Chondrocyte (in vitro differentiated cells): ENCODE data around the gene RALGAPA1. TPM values are rescaled to one million over a fixed set of nuclear protein-coding genes. Genes with fewer than 3 reads are reported as not detected.

Experiments used
- DNase-seq: peaks from one replicate; pipeline ENCODE4 v3.0.0; 2021; ENCODE audit warnings: mixed read lengths, low spot score
- H3K27ac Mint-ChIP-seq: one replicate; pipeline ENCODE4 v1.8.0; 2021; ENCODE audit warnings: mild to moderate bottlenecking, moderate library complexity, mixed read lengths; ENCODE audit not compliant: unreplicated experiment
- H3K27me3 Mint-ChIP-seq: 2 replicates; pipeline ENCODE4 v1.8.0; 2021; ENCODE audit warnings: low read depth, mixed read lengths
- H3K36me3 Mint-ChIP-seq: 2 replicates; pipeline ENCODE4 v1.8.0; 2021; ENCODE audit warnings: low read depth, mixed read lengths
- H3K4me1 Mint-ChIP-seq: 2 replicates; pipeline ENCODE4 v1.8.0; 2021; ENCODE audit warnings: low read depth, mild to moderate bottlenecking, mixed read lengths
- H3K4me3 Mint-ChIP-seq: one replicate; pipeline ENCODE4 v1.8.0; 2021; ENCODE audit warnings: mild to moderate bottlenecking, moderate library complexity, mixed read lengths; ENCODE audit not compliant: unreplicated experiment
- H3K9me3 Mint-ChIP-seq: 2 replicates; pipeline ENCODE4 v1.8.0; 2021; ENCODE audit warnings: low read depth, mixed read lengths
- CTCF ChIP-seq: fragments of 200-600 bp; sonication (generic); IDR thresholded peaks from 2 replicates; pipeline ENCODE4 v1.5.0; 2021; ENCODE audit warnings: antibody characterized with exemption, mild to moderate bottlenecking, moderate library complexity
- total RNA-seq: library from RNA; stranded (reverse); gene quantifications from 3 replicates; pipeline ENCODE4 v1.2.1, GENCODE V29; 2021

RALGAPA1 gene
- total RNA-seq, 1 donor from 2014 or later: 33.2 TPM

- Mint-ChIP-seq H3K4me1 (peaks cover 13% of the 10 kb centered on the region), H3K4me3 (no peak overlapping the region), H3K9me3 (peaks cover 2% of the 10 kb centered on the region), H3K27me3 (no peaks in the 10 kb centered on the region), H3K36me3 (no peaks in the 10 kb centered on the region), H3K27ac (no peak overlapping the region)
- no peak for TF ChIP-seq CTCF
- DNase-seq: no peak
Observed at GRCh38 chr14:35553808-35554207, 255.3 kb downstream of the RALGAPA1 start.

- H3K9me3 Mint-ChIP-seq: peaks cover 2% of the 10 kb centered on the region
- H3K27me3 Mint-ChIP-seq: no peaks in the 10 kb centered on the region
- TF ChIP-seq CTCF: no peak
- no peak for DNase-seq
- no peak overlapping the region for H3K4me3 Mint-ChIP-seq
- peaks cover 13% of the 10 kb centered on the region for H3K4me1 Mint-ChIP-seq
- H3K27ac Mint-ChIP-seq: no peak overlapping the region
- H3K36me3 Mint-ChIP-seq: peaks cover 2% of the 10 kb centered on the region
Observed at GRCh38 chr14:35551081-35551480, 258.0 kb downstream of the RALGAPA1 start.

GRCh38 chr14:35549551-35549950 is 259.5 kb downstream of the RALGAPA1 start:
- Mint-ChIP-seq H3K4me3 (no peak overlapping the region), H3K9me3 (peaks cover 2% of the 10 kb centered on the region), H3K4me1 (peaks cover 13% of the 10 kb centered on the region), H3K27ac (no peak overlapping the region), H3K36me3 (peaks cover 2% of the 10 kb centered on the region), H3K27me3 (no peaks in the 10 kb centered on the region)
- no peak for TF ChIP-seq CTCF
- DNase-seq: no peak

- Mint-ChIP-seq H3K9me3 (no peaks in the 10 kb centered on the region), H3K27me3 (no peaks in the 10 kb centered on the region), H3K27ac (no peak overlapping the region), H3K36me3 (peaks cover 3% of the 10 kb centered on the region), H3K4me3 (no peak overlapping the region), H3K4me1 (no peaks in the 10 kb centered on the region)
- no peak for DNase-seq
- TF ChIP-seq CTCF: no peak
Observed at GRCh38 chr14:35543006-35543405, 266.1 kb downstream of the RALGAPA1 start.

GRCh38 chr14:35539969-35540368 is 269.1 kb downstream of the RALGAPA1 start:
- Mint-ChIP-seq H3K27ac (no peak overlapping the region), H3K27me3 (peaks cover 9% of the 10 kb centered on the region), H3K36me3 (peaks cover 5% of the 10 kb centered on the region), H3K9me3 (no peaks in the 10 kb centered on the region), H3K4me1 (peaks cover 5% of the 10 kb centered on the region), H3K4me3 (no peak overlapping the region)
- TF ChIP-seq CTCF: no peak
- no peak for DNase-seq
